HCT116 (cell line): ENCODE measurements around the gene KIFC3. TPM values are rescaled to one million over a fixed set of nuclear protein-coding genes. Genes with fewer than 3 reads are reported as not detected.

ENCODE experiments used
- ATAC-seq: fragments of 200-7000 bp; cut with Tn5 transposase; 2 replicates; pipeline ENCODE4 v1.9.1; 2020; ENCODE audit warnings: mild to moderate bottlenecking, moderate library complexity
- BruUV-seq: library from RNA; stranded (reverse); fragments of 400-500 nt; replicated peaks from 2 replicates; lab custom pipeline; 2021; lab: Mats Ljungman, UMichigan
- CTCF ChIA-PET: fragments of 300-600 bp; sonication (Branson Sonifier 250); formaldehyde crosslinking; loops from one replicate; lab custom pipeline; 2021; ENCODE audit warnings: antibody characterized with exemption; lab: Charles Lee
- POLR2A ChIA-PET: fragments of 300-600, 350-600 bp; sonication (Branson Sonifier 250); formaldehyde crosslinking; loops from one replicate; lab custom pipeline; 2021; ENCODE audit warnings: antibody characterized with exemption; lab: Charles Lee
- RAD21 ChIA-PET, 2 experiments: fragments of 300-600 bp; sonication (Branson Sonifier 250); formaldehyde crosslinking; loops; one replicate each; lab custom pipeline; 2023; ENCODE audit warnings: low total read pairs in 2 of 2; ENCODE audit not compliant: uncharacterized antibody in 2 of 2, unreplicated experiment in 2 of 2, low non-redundant PET in 1 of 2; lab: Charles Lee
- DNase-seq: peaks from one replicate; pipeline ENCODE4 v3.0.0-alpha.2; 2010; ENCODE audit warnings: low read depth, low spot score
- H2AFZ ChIP-seq: fragments of 200-600 bp; shearing (Covaris generic), sonication (generic); 2 replicates; pipeline ENCODE4 v1.6.1; 2017; ENCODE audit warnings: low read depth, mixed run types, mixed read lengths, antibody characterized with exemption, low read length; ENCODE audit not compliant: poor library complexity, severe bottlenecking
- H3K27ac ChIP-seq: 2 replicates; pipeline ENCODE4 v1.5.1; 2012; ENCODE audit warnings: low read depth, low read length
- H3K27me3 ChIP-seq: fragments of 200-600 bp; sonication (generic); 2 replicates; pipeline ENCODE4 v1.6.1; 2016; ENCODE audit warnings: mixed run types, low read length, mixed read lengths; ENCODE audit not compliant: insufficient read depth
- H3K36me3 ChIP-seq, 2 experiments: fragments of 200-500 bp in 1 of 2; fragments of 200-600 bp in 1 of 2; sonication (Bioruptor generic) in 1 of 2; sonication (generic) in 1 of 2; 2 replicates each; pipeline versions ENCODE4 v1.5.1 to v1.6.1; 2014 to 2016; ENCODE audit warnings: low read length in 2 of 2, inconsistent platforms in 1 of 2, mixed read lengths in 1 of 2, mixed run types in 1 of 2; ENCODE audit not compliant: insufficient read depth in 2 of 2, control insufficient read depth in 1 of 2
- H3K4me1 ChIP-seq, 2 experiments: fragments of 200-600 bp in 1 of 2; sonication (generic) in 1 of 2; 2 replicates each; pipeline versions ENCODE4 v1.5.1 to v1.6.1; 2012 to 2017; ENCODE audit warnings: low read length in 2 of 2, inconsistent platforms in 1 of 2, mild to moderate bottlenecking in 1 of 2, mixed read lengths in 1 of 2, mixed run types in 1 of 2, moderate library complexity in 1 of 2; ENCODE audit not compliant: insufficient read depth in 2 of 2, control insufficient read depth in 1 of 2
- H3K4me2 ChIP-seq: fragments of 200-600 bp; sonication (generic); 2 replicates; pipeline ENCODE4 v1.6.1; 2017; ENCODE audit warnings: mixed run types, low read length, mixed read lengths
- H3K4me3 ChIP-seq, 2 experiments: fragments of 200-600 bp in 1 of 2; sonication (generic) in 1 of 2; replicated peaks in 1 of 2; 2 replicates each; pipeline ENCODE4 v1.5.1; 2011 to 2016; ENCODE audit warnings: low read length in 2 of 2, control low read depth in 1 of 2, low read depth in 1 of 2, mild to moderate bottlenecking in 1 of 2, mixed read lengths in 1 of 2, mixed run types in 1 of 2
- H3K79me2 ChIP-seq: fragments of 200-600 bp; sonication (generic); 2 replicates; pipeline ENCODE4 v1.6.1; 2017; ENCODE audit warnings: mild to moderate bottlenecking, mixed run types, low read length, moderate library complexity, mixed read lengths; ENCODE audit not compliant: insufficient read depth
- H3K9ac ChIP-seq: fragments of 200-600 bp; sonication (generic); 2 replicates; pipeline ENCODE4 v1.6.1; 2016; ENCODE audit warnings: low read length, mixed read lengths
- H3K9me2 ChIP-seq: fragments of 200-600 bp; sonication (generic), shearing (Covaris generic); 2 replicates; pipeline ENCODE4 v1.6.1; 2017; ENCODE audit warnings: mixed run types, mild to moderate bottlenecking, moderate library complexity; ENCODE audit not compliant: insufficient read depth
- H3K9me3 ChIP-seq, 2 experiments: fragments of 200-500 bp in 1 of 2; fragments of 200-600 bp in 1 of 2; sonication (Bioruptor generic) in 1 of 2; sonication (generic) in 1 of 2; 2 replicates each; pipeline ENCODE4 v1.6.1; 2014 to 2017; ENCODE audit warnings: low read length in 2 of 2, mixed read lengths in 2 of 2, inconsistent platforms in 1 of 2, low read depth in 1 of 2, mild to moderate bottlenecking in 1 of 2, mixed run types in 1 of 2, moderate library complexity in 1 of 2; ENCODE audit not compliant: control insufficient read depth in 1 of 2, insufficient read depth in 1 of 2
- H4K20me1 ChIP-seq: fragments of 200-600 bp; sonication (generic), shearing (Covaris generic); 2 replicates; pipeline ENCODE4 v1.6.1; 2017; ENCODE audit warnings: mixed run types, mild to moderate bottlenecking, moderate library complexity; ENCODE audit not compliant: insufficient read depth
- CBX3 ChIP-seq: IDR thresholded peaks from 2 replicates; pipeline ENCODE4 v1.6.1; 2012; ENCODE audit warnings: low read depth
- CEBPB ChIP-seq: IDR thresholded peaks from 2 replicates; pipeline ENCODE4 v1.6.1; 2012; ENCODE audit warnings: low read depth
- CTCF ChIP-seq, 3 experiments: fragments of 200-600 bp in 1 of 3; sonication (generic) in 1 of 3; IDR thresholded peaks in 2 of 3; conservative IDR thresholded peaks in 1 of 3; 2 replicates each; pipeline ENCODE4 v1.5.1; 2012 to 2017; ENCODE audit warnings: low read depth in 2 of 3, low read length in 2 of 3, antibody characterized with exemption in 1 of 3, borderline replicate concordance in 1 of 3, control low read depth in 1 of 3, mild to moderate bottlenecking in 1 of 3, mixed read lengths in 1 of 3, mixed run types in 1 of 3, moderate library complexity in 1 of 3; ENCODE audit not compliant: insufficient read depth in 1 of 3
- EGR1 ChIP-seq: IDR thresholded peaks from 2 replicates; pipeline ENCODE4 v1.6.1; 2012; ENCODE audit warnings: low read depth
- ELF1 ChIP-seq: IDR thresholded peaks from 2 replicates; pipeline ENCODE4 v1.6.1; 2012; ENCODE audit warnings: low read depth, borderline replicate concordance
- EZH2 ChIP-seq: fragments of 200-600 bp; sonication (generic); IDR thresholded peaks from 2 replicates; pipeline ENCODE4 v1.6.1; 2017; ENCODE audit warnings: antibody characterized with exemption, mixed run types
- EZH2phosphoT487 ChIP-seq: fragments of 200-600 bp; IDR thresholded peaks from 2 replicates; pipeline ENCODE4 v1.6.1; 2018; ENCODE audit warnings: antibody characterized with exemption, borderline replicate concordance
- FOSL1 ChIP-seq: IDR thresholded peaks from 2 replicates; pipeline ENCODE4 v1.6.1; 2012; ENCODE audit warnings: low read depth
- JUND ChIP-seq: IDR thresholded peaks from 2 replicates; pipeline ENCODE4 v1.6.1; 2012
- MAX ChIP-seq: IDR thresholded peaks from 2 replicates; pipeline ENCODE4 v1.6.1; 2012
- POLR2A ChIP-seq: IDR thresholded peaks from 2 replicates; pipeline ENCODE4 v1.7.0; 2011; ENCODE audit warnings: borderline replicate concordance; ENCODE audit not compliant: insufficient read depth, insufficient read length; ENCODE audit errors: extremely low read depth
- POLR2AphosphoS5 ChIP-seq: IDR thresholded peaks from 2 replicates; pipeline ENCODE4 v1.6.1; 2011; ENCODE audit warnings: mild to moderate bottlenecking, low read depth, low read length, moderate library complexity
- RAD21 ChIP-seq: IDR thresholded peaks from 2 replicates; pipeline ENCODE4 v1.6.1; 2012; ENCODE audit warnings: low read depth, mild to moderate bottlenecking
- REST ChIP-seq: IDR thresholded peaks from 2 replicates; pipeline ENCODE4 v1.6.1; 2012; ENCODE audit warnings: low read depth
- SIN3A ChIP-seq: IDR thresholded peaks from 2 replicates; pipeline ENCODE4 v1.6.1; 2012; ENCODE audit warnings: low read depth
- SRF ChIP-seq: IDR thresholded peaks from 2 replicates; pipeline ENCODE4 v1.6.1; 2012; ENCODE audit warnings: low read depth
- YY1 ChIP-seq: IDR thresholded peaks from 2 replicates; pipeline ENCODE4 v1.6.1; 2011; ENCODE audit warnings: low read length, low read depth, moderate library complexity, mild to moderate bottlenecking; ENCODE audit not compliant: insufficient replicate concordance; ENCODE audit errors: extremely low read depth
- ZBTB33 ChIP-seq: IDR thresholded peaks from 2 replicates; pipeline ENCODE4 v1.6.1; 2011; ENCODE audit warnings: mild to moderate bottlenecking, low read length, moderate library complexity; ENCODE audit not compliant: insufficient replicate concordance; ENCODE audit errors: extremely low read depth
- ZFX ChIP-seq: fragments of 450-650 bp; IDR thresholded peaks from 2 replicates; pipeline ENCODE4 v1.6.1; 2017
- ZNF274 ChIP-seq: fragments of 200-500 bp; sonication (Bioruptor generic); IDR thresholded peaks from 2 replicates; pipeline ENCODE4 v1.6.1; 2014; ENCODE audit warnings: mild to moderate bottlenecking, low read depth, low read length, inconsistent platforms
- intact Hi-C: fragments of 100-400 bp; cut with micrococcal nuclease; formaldehyde crosslinking; loops from 2 replicates; pipeline ENCODE4 v1.10.0; 2022
- total RNA-seq: library from RNA; stranded (reverse); gene quantifications from one replicate; pipeline ENCODE4 v1.2.1, GENCODE V29; 2021; ENCODE audit not compliant: unreplicated experiment

The KIFC3 gene
- total RNA-seq, 1 experiment from 2014 or later: 31.9 TPM

GRCh38 chr16:57721356-57722209 lies 80.7 kb downstream of the KIFC3 start:
- no peak overlapping the region for H3K9ac ChIP-seq
- H2AFZ ChIP-seq: no peak overlapping the region
- H3K36me3 ChIP-seq: no peaks in the 10 kb centered on the region
- ChIA-PET RAD21 (no interaction called here), POLR2A (no interaction called here)
- ATAC-seq (no peak), DNase-seq (no peak)
- no peaks in the 10 kb centered on the region for H4K20me1 ChIP-seq
- H3K4me3 ChIP-seq: no peak overlapping the region
- TF ChIP-seq ELF1: no peak
- no peak for TF ChIP-seq POLR2A
- no peak for TF ChIP-seq EZH2phosphoT487
- TF ChIP-seq FOSL1: no peak
- TF ChIP-seq REST: no peak
- TF ChIP-seq YY1: no peak
- TF ChIP-seq SIN3A: no peak
- TF ChIP-seq ZBTB33: no peak
- TF ChIP-seq ZNF274: no peak
- TF ChIP-seq CBX3: no peak
- no peak for TF ChIP-seq MAX
- no peak for TF ChIP-seq EZH2
- TF ChIP-seq ZFX: no peak
- no peak for TF ChIP-seq CTCF (IDR thresholded peaks at IDR 0.05 in 2 of 3, conservative IDR thresholded peaks at IDR 0.05 in 1 of 3; ENCODE audit: borderline replicate concordance in 1 of 3, insufficient read depth in 1 of 3, low read depth in 2 of 3, low read length in 2 of 3)
- TF ChIP-seq EGR1: no peak
- TF ChIP-seq JUND: no peak
- TF ChIP-seq POLR2AphosphoS5: no peak
- no peak for TF ChIP-seq RAD21
- no peak for TF ChIP-seq SRF
- TF ChIP-seq CEBPB: no peak
- TF ChIP-seq, all 23 proteins: peak for 0
- Histone ChIP-seq H3K4me1 (no peaks in the 10 kb centered on the region), H3K4me2 (no peak overlapping the region), H3K9me3 (no peaks in the 10 kb centered on the region), H3K79me2 (no peaks in the 10 kb centered on the region), H3K27ac (no peak overlapping the region), H3K9me2 (no peaks in the 10 kb centered on the region), H3K27me3 (no peaks in the 10 kb centered on the region)
- CTCF ChIA-PET: no interaction called here
- intact Hi-C loops: loop anchor here (2.0 to 10.0 kb wide), 2 partner anchors 73 to 283 kb away; partner anchors contain the start of genes USB1 and ZNF319
- no TSS peak for BruUV-seq
